Posterior vena cava (tissue), 2 donors: ENCODE data around the gene TMCC3. TPM values are rescaled to one million over a fixed set of nuclear protein-coding genes. Genes with fewer than 3 reads are reported as not detected.

ENCODE experiments used
- DNase-seq: peaks from one replicate; pipeline ENCODE4 v3.0.0-alpha.2; 2020; ENCODE audit warnings: low spot score
- intact Hi-C, 2 donors: fragments of 100-400 bp; cut with DNase I; formaldehyde crosslinking; loops; one replicate each; pipeline versions ENCODE4 v1.14.1 to v1.14.2; 2022 to 2023
- total RNA-seq, 2 donors: library from RNA; stranded (reverse); fragmentation: NEBNext Ultra II Directional; extraction: Animal tissue kit (Norgen Biotek cat#: 25700); gene quantifications; one replicate each; pipeline ENCODE4 v1.2.1, GENCODE V29; 2021
- donor health status: DM: yes; HTN: yes; CAD: no.
- donor health status: DM: yes; HTN: yes; CAD: no.

TMCC3 gene
- total RNA-seq, 2 donors from 2014 or later, result 10.3 to 21.2 TPM

GRCh38 chr12:94640134-94640928 is 10.0 kb downstream of the TMCC3 start:
- no peak for DNase-seq
- intact Hi-C loops, result no loop called here

- intact Hi-C loops, result no loop called here
These were observed 11.8 kb downstream of the TMCC3 start for GRCh38 chr12:94638521-94638920.

GRCh38 chr12:94637390-94638113 is 12.8 kb downstream of the TMCC3 start:
- intact Hi-C loops, result no loop called here
- no peak for DNase-seq

More at GRCh38 chr12:94638521-94638920, 11.8 kb downstream of the TMCC3 start:
- DNase-seq, result no peak

GRCh38 chr12:94636462-94637085 is 13.8 kb downstream of the TMCC3 start:
- intact Hi-C loops, result no loop called here
- no peak for DNase-seq

GRCh38 chr12:94634717-94635116 is 15.6 kb downstream of the TMCC3 start:
- DNase-seq, result no peak
- intact Hi-C loops, result no loop called here

- DNase-seq, result no peak
- intact Hi-C loops, result no loop called here
These were observed 17.0 kb downstream of the TMCC3 start for GRCh38 chr12:94633401-94633800.

- DNase-seq, result no peak
- intact Hi-C loops, result no loop called here
These were observed 19.3 kb downstream of the TMCC3 start for GRCh38 chr12:94631058-94631457.

GRCh38 chr12:94628819-94629472 is 21.4 kb downstream of the TMCC3 start:
- no peak for DNase-seq
- intact Hi-C loops, result no loop called here

GRCh38 chr12:94628369-94628768 is 22.0 kb downstream of the TMCC3 start:
- DNase-seq, result no peak
- intact Hi-C loops, result no loop called here

GRCh38 chr12:94625531-94625930 is 24.8 kb downstream of the TMCC3 start:
- DNase-seq, result no peak
- intact Hi-C loops, result no loop called here

GRCh38 chr12:94623161-94623920 is 27.0 kb downstream of the TMCC3 start:
- intact Hi-C loops, result no loop called here
- DNase-seq, result no peak

GRCh38 chr12:94622475-94622874 is 27.9 kb downstream of the TMCC3 start:
- intact Hi-C loops, result no loop called here
- no peak for DNase-seq

GRCh38 chr12:94621662-94622359 is 28.5 kb downstream of the TMCC3 start:
- no peak for DNase-seq
- intact Hi-C loops, result no loop called here

- intact Hi-C loops, result no loop called here
- no peak for DNase-seq
These were observed 29.7 kb downstream of the TMCC3 start for GRCh38 chr12:94620621-94621020.

- intact Hi-C loops, result no loop called here
- DNase-seq, result no peak
These were observed 31.2 kb downstream of the TMCC3 start for GRCh38 chr12:94618995-94619695.

GRCh38 chr12:94617101-94617500 is 33.3 kb downstream of the TMCC3 start:
- intact Hi-C loops, result no loop called here
- no peak for DNase-seq

GRCh38 chr12:94616203-94616729 is 34.1 kb downstream of the TMCC3 start:
- no peak for DNase-seq
- intact Hi-C loops, result no loop called here
